GM12801 (cell line): ENCODE data around the gene UPF2.

Source experiments
- TF ChIP-seq, protein P1 (sequence below): IDR thresholded peaks from one replicate; pipeline ENCODE4 v1.5.1; 2011; ENCODE audit warnings: control low read depth; ENCODE audit not compliant: insufficient read length; ENCODE audit errors: extremely low read depth

Gene UPF2

DNA sequence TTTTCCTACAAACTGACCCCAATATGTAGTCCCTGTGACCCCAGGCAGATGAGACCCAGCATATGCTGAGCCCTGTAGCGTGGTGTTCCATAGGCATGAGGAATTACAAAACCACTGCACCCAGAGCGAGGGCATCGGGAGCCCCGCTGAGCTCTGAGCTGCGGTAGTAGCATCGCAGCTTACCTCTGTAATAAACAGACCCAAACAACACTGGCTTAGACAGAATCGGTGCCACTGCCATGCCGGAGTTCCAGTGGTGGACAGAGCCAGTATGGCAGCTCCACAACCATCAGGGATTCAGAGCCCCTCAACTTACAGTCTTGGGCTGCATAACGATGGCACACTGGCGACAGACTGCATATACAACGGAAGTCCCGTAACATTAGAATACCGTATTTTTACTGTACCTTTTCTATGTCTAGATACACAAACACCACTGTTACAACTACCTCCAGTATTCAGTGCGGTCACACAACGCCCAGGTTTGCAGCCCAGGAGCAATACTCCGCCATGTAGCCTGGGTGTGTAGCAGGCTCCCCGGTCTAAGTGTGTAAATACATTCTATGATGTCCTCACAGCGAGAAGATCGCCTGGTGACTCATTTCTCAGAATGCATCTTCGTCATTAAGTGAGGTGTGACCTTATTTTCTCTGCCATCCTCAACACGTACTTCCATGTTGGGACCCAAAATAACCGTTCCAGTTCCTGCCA is 150.7 kb downstream of the UPF2 start:
- TF ChIP-seq, protein P1, sequence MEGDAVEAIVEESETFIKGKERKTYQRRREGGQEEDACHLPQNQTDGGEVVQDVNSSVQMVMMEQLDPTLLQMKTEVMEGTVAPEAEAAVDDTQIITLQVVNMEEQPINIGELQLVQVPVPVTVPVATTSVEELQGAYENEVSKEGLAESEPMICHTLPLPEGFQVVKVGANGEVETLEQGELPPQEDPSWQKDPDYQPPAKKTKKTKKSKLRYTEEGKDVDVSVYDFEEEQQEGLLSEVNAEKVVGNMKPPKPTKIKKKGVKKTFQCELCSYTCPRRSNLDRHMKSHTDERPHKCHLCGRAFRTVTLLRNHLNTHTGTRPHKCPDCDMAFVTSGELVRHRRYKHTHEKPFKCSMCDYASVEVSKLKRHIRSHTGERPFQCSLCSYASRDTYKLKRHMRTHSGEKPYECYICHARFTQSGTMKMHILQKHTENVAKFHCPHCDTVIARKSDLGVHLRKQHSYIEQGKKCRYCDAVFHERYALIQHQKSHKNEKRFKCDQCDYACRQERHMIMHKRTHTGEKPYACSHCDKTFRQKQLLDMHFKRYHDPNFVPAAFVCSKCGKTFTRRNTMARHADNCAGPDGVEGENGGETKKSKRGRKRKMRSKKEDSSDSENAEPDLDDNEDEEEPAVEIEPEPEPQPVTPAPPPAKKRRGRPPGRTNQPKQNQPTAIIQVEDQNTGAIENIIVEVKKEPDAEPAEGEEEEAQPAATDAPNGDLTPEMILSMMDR: no peak

DNA sequence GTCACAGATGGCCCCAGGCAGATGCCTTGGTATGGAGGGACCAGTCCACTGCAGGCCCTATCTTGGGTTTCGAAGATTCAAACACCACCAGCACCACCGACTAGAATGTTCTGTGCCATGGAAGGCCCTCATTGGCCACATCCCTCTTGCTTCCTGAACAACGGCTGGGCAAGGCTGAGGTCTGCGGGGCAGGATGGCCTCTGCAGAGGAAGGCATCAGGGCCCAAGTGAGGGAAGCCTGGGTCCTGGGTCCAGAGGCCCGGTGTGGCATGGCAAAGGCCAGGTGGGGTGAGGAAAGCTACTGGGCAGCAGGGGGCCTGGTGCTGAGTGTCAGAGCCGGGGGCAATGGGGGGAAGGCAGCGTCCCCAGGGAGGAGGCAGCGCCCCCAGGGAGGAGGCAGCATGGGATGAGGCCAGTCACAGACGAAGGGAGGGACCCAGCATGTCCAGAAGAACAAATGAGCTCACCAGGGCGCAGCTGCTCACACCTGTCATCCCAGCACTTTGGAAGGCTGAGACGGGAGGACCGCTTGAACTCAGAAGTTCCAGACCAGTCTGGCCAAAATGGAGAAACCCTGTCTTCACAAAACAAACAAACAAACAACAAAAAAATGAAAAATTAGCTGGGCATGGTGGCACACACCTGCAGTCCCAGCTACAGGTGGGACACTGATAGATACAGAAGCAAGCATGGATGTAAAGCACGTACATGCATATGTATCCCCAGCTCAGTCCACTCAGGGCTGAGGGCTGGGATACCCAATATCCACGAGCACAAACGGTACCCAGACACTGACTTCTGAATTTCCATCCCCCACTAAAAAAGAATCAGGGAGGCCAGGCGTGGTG is 155.0 kb downstream of the UPF2 start:
- TF ChIP-seq, protein P1: no peak

DNA sequence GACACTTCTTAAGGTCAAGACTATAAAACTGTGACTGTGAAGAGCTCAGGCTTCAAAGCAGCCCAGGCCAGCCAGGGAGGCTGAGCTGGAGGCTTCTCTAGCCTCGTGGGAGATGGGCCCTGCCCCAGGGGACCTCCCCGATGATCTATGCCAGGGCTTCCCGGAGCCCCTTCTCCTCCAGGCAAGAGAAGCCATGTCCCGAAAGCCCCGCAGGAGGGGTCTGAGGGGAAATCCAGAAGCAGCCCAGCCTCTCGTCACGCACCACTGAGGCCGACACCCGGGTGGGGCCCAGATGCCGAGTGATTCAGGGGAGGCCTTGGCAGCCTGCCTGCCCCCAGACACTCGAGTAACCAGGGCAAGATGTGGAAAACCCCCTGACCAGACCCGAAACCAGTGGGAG is 155.8 kb downstream of the UPF2 start:
- TF ChIP-seq, protein P1: no peak

DNA sequence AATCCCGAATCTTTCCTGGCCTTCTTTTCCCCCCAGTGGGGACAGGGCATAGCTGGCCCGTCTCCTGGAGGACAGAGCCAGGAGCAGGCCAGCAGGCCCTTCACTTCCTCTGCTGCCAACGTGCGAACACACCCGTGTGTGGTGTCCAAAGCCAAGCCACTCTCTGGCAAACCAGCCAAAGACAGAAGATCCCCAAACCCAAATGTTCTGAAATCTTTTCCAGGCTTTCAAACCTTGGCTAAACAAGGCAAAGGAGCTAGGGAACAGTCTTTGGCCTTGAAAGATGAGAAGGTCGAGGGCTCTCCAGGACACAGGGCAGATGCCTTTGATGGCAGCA is 156.5 kb downstream of the UPF2 start:
- TF ChIP-seq, protein P1: no peak

DNA sequence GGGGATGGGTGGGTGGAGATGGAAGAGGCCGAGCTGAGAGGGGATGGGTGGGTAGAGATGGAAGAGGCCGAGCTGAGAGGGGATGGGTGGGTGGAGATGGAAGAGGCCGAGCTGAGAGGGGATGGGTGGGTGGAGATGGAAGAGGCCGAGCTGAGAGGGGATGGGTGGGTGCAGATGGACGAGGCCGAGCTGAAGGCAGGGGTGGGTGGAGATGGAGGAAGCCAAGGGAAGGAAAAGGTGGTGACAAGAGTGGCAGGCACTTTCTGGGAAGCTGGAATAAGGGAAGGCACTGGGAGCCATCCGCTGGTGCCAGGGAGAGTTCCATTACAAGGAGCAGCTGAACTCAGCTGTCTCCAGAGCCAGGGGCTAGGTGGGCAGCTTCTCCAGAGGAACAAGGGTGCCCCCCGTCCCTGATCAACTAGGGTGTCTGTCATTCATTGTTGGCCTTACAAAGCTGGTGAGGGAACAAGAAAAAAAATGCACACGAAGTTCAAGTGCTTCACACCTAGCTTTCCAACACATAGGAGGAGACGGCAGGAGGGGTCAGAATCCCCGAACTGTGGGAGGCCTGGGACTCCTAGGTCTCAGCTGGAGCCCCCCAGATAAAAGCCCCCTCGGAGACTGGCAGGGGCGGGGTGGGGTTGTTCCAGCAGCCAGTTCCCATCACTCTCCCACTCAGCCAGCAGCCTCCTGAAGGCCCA is 157.0 kb downstream of the UPF2 start:
- TF ChIP-seq, protein P1: no peak

DNA sequence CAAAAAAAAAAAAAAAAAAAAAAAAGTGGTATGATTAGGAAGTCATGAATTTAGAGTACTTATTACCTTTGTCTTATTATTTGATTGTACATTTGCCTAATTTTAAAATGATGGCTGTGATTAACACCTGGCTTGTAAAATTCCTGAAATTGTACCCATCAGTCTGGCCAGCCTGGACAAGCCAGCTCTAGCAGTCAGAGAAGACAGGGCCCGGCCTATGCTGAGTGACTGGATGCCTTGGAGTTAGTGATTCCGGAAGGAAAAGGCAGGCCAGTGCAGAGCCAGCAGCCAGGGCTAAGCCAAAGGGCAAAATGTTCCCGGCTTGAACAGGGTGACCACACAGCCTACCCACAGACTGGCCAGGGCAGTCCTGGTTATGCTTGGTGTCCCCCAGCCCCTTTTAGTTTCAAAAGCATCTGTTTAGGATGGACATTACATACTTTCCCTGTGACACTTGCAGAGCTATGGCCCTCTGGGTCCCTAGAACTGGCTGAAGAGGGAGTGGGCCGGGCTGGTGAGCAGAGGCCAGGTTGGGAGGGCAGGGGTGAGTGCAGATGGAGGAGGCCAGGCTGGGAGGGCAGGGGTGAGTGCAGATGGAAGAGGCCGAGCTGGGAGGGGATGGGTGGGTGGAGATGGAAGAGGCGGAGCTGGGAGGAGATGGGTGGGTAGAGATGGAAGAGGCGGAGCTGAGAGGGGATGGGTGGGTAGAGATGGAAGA is 157.7 kb downstream of the UPF2 start:
- TF ChIP-seq, protein P1: no peak
